ENCODE data around the gene APOBEC3A.
"Not testable (repeated sequence)": the region's sequence is repeated elsewhere in the genome, so short reads cannot be mapped to it uniquely, and the experiment has no call there.

Gene APOBEC3A

GRCh38 chr22:38981005-38981991, 23.9 kb downstream of the APOBEC3A start:
- no peak for DNase-seq (ENCODE audit: low read depth in 2 of 2)

GRCh38 chr22:38981992-38982927, 24.9 kb downstream of the APOBEC3A start, which contains the start of gene APOBEC3B:
APOBEC3B (plus strand) TSS chr22:38982347; CDS start chr22:38982454, 107 bp downstream.
- DNase-seq (ENCODE audit: low read depth in 2 of 2), result peak; percentile 36 to 61

- no peak for DNase-seq (ENCODE audit: low read depth in 2 of 2)
Measured at GRCh38 chr22:38984224-38984623, 26.8 kb downstream of the APOBEC3A start.

- peak; percentile 81 to 85 for DNase-seq (ENCODE audit: low read depth in 2 of 2)
Measured at GRCh38 chr22:38984784-38985757, 27.7 kb downstream of the APOBEC3A start.

GRCh38 chr22:38986629-38987028, 29.2 kb downstream of the APOBEC3A start:
- no peak for DNase-seq (ENCODE audit: low read depth in 2 of 2)

- no peak for DNase-seq (ENCODE audit: low read depth in 2 of 2)
Measured at GRCh38 chr22:38987171-38987895, 29.9 kb downstream of the APOBEC3A start.

- DNase-seq (ENCODE audit: low read depth in 2 of 2), result no peak
Measured at GRCh38 chr22:38989466-38989865, 32.1 kb downstream of the APOBEC3A start.

- not testable (repeated sequence) for DNase-seq (ENCODE audit: low read depth in 2 of 2)
Measured at GRCh38 chr22:38992871-38993371, 35.5 kb downstream of the APOBEC3A start.

GRCh38 chr22:38996105-38996504, 38.7 kb downstream of the APOBEC3A start:
- DNase-seq (ENCODE audit: low read depth in 2 of 2), result no peak

- DNase-seq (ENCODE audit: low read depth in 2 of 2), result no peak
Measured at GRCh38 chr22:38997518-38997917, 40.1 kb downstream of the APOBEC3A start.

GRCh38 chr22:39003165-39003638, 45.8 kb downstream of the APOBEC3A start:
- DNase-seq (ENCODE audit: low read depth in 2 of 2), result peak; percentile 50 to 69

GRCh38 chr22:39007177-39007576, 49.8 kb downstream of the APOBEC3A start:
- DNase-seq (ENCODE audit: low read depth in 2 of 2), result no peak

- DNase-seq (ENCODE audit: low read depth in 2 of 2), result not testable (repeated sequence)
Measured at GRCh38 chr22:39008271-39008850, 51.0 kb downstream of the APOBEC3A start.

GRCh38 chr22:39010946-39011345, 53.5 kb downstream of the APOBEC3A start:
- DNase-seq (ENCODE audit: low read depth in 2 of 2), result no peak
